K562 (cell line): Measurements from ENCODE around the gene TFEB. TPM values are rescaled to one million over a fixed set of nuclear protein-coding genes. Genes with fewer than 3 reads are reported as not detected.

Source experiments
- ATF7 ChIP-seq: fragments of 450-650 bp; IDR thresholded peaks from 2 replicates; pipeline ENCODE4 v1.7.1; 2014; ENCODE audit warnings: mild to moderate bottlenecking, moderate library complexity
- BCOR ChIP-seq: fragments of 450-650 bp; IDR thresholded peaks from 2 replicates; pipeline ENCODE4 v1.6.1; 2016
- CBX8 ChIP-seq: fragments of 200-600 bp; sonication (generic); IDR thresholded peaks from 2 replicates; pipeline ENCODE4 v1.6.1; 2012; ENCODE audit warnings: borderline replicate concordance, mixed run types, low read depth, mild to moderate bottlenecking, moderate library complexity, mixed read lengths, low read length, control low read depth, inconsistent platforms; ENCODE audit not compliant: poor library complexity, severe bottlenecking; ENCODE audit errors: extremely low read depth
- CREM ChIP-seq: IDR thresholded peaks from 2 replicates; pipeline ENCODE4 v1.6.1; 2014; ENCODE audit warnings: antibody characterized with exemption, low read depth
- HDAC8 ChIP-seq: fragments of 450-650 bp; IDR thresholded peaks from 2 replicates; pipeline ENCODE4 v1.6.1; 2016; ENCODE audit warnings: mild to moderate bottlenecking, missing genetic modification characterization, moderate library complexity, missing compliant biosample characterization
- MAFG ChIP-seq: fragments of 450-650 bp; conservative IDR thresholded peaks from 2 replicates; pipeline ENCODE4 v1.6.1; 2016; ENCODE audit warnings: missing genetic modification characterization, missing compliant biosample characterization
- NCOA1 ChIP-seq: fragments of 450-650 bp; IDR thresholded peaks from 2 replicates; pipeline ENCODE4 v1.6.1; 2016; ENCODE audit warnings: low read depth
- NFRKB ChIP-seq: fragments of 450-650 bp; IDR thresholded peaks from 2 replicates; pipeline ENCODE4 v1.6.1; 2016; ENCODE audit warnings: low read depth
- PHF20 ChIP-seq: fragments of 450-650 bp; IDR thresholded peaks from 2 replicates; pipeline ENCODE4 v1.6.1; 2018; ENCODE audit not compliant: partially characterized antibody
- PRPF4 ChIP-seq: fragments of 200-400 bp; formaldehyde crosslinking; IDR thresholded peaks from one replicate; pipeline ENCODE4 v1.6.1; 2017; ENCODE audit warnings: low read length, low read depth, mild to moderate bottlenecking; ENCODE audit not compliant: insufficient read depth, poor library complexity, severe bottlenecking
- SNRNP70 ChIP-seq: fragments of 200-400 bp; formaldehyde crosslinking; optimal IDR thresholded peaks from 2 replicates; pipeline ENCODE3; 2017; ENCODE audit warnings: low read depth, low read length
- TAF1 ChIP-seq: IDR thresholded peaks from 2 replicates; pipeline ENCODE4 v1.6.1; 2011; ENCODE audit warnings: mild to moderate bottlenecking, low read length, moderate library complexity; ENCODE audit not compliant: insufficient read depth, control insufficient read depth, severe bottlenecking; ENCODE audit errors: extremely low read depth
- ZKSCAN8 ChIP-seq: fragments of 200-800 bp; sonication (Bioruptor generic); IDR thresholded peaks from 2 replicates; pipeline ENCODE4 v1.6.1; 2016; ENCODE audit warnings: missing genetic modification characterization, missing compliant biosample characterization
- ZNF174 ChIP-seq: fragments of 250-450 bp; sonication (Bioruptor Pico); IDR thresholded peaks from 2 replicates; pipeline ENCODE4 v1.4.0; 2020; ENCODE audit warnings: mild to moderate bottlenecking
- ZNF274 ChIP-seq: IDR thresholded peaks from 2 replicates; pipeline ENCODE4 v1.6.1; 2011; ENCODE audit warnings: low read depth, mild to moderate bottlenecking, low read length, moderate library complexity, borderline replicate concordance
- polyA plus RNA-seq, 8 experiments: library from polyadenylated mRNA; depleted of rRNA in 4 of 8; stranded (reverse) in 5 of 8; unstranded in 3 of 8; fragments of >200 nt; fragmentation: Nextera tagmentation in 2 of 8; fragmentation: Illumina TruSeq in 1 of 8; extraction: Ambion mirVana in 2 of 8; extraction: Trizol in 1 of 8; gene quantifications; 2 replicates each; pipeline versions ENCODE4 v1.2.1 to v1.2.3, GENCODE V29; 2011 to 2014; ENCODE audit warnings: inconsistent platforms in 1 of 8, missing spikeins in 1 of 8
- total RNA-seq, 7 experiments: library from RNA; depleted of rRNA in 6 of 7; stranded (reverse); fragments of >200 nt in 6 of 7; fragmentation: Illumina TruSeq in 2 of 7; extraction: Trizol in 2 of 7; gene quantifications; 2 replicates each; pipeline versions ENCODE4 v1.2.1 to v1.2.3, GENCODE V29; 2011 to 2021; ENCODE audit warnings: low replicate concordance in 1 of 7
- TF ChIP-seq, protein P1 (sequence below), 3 experiments: IDR thresholded peaks in 2 of 3; conservative IDR thresholded peaks in 1 of 3; 2 replicates each; pipeline ENCODE4 v1.5.1; 2011 to 2012; ENCODE audit warnings: low read length in 3 of 3, mild to moderate bottlenecking in 3 of 3, control low read depth in 2 of 3, improper control_type of control experiment in 1 of 3, inconsistent platforms in 1 of 3, low read depth in 1 of 3, mixed read lengths in 1 of 3, moderate library complexity in 1 of 3; ENCODE audit not compliant: insufficient read depth in 2 of 3
- TF ChIP-seq, protein P2 (sequence below): fragments of 450-650 bp; IDR thresholded peaks from one replicate; pipeline ENCODE4 v1.6.1; 2018; ENCODE audit warnings: mild to moderate bottlenecking, moderate library complexity; ENCODE audit not compliant: partially characterized antibody
- TF ChIP-seq, protein P3 (sequence below), 2 experiments: fragments of 150-350 bp in 1 of 2; IDR thresholded peaks; 2 replicates each; pipeline ENCODE4 v1.6.1; 2012 to 2016; ENCODE audit warnings: low read depth in 2 of 2, low read length in 2 of 2, mild to moderate bottlenecking in 1 of 2, moderate library complexity in 1 of 2

Gene TFEB
- total and polyA plus RNA-seq, 9 of the 15 experiments (the other 6 are each of a cell fraction or from before 2014, with no cell fraction given) = 0.04 to 4.7 (median 2.0) TPM

DNA sequence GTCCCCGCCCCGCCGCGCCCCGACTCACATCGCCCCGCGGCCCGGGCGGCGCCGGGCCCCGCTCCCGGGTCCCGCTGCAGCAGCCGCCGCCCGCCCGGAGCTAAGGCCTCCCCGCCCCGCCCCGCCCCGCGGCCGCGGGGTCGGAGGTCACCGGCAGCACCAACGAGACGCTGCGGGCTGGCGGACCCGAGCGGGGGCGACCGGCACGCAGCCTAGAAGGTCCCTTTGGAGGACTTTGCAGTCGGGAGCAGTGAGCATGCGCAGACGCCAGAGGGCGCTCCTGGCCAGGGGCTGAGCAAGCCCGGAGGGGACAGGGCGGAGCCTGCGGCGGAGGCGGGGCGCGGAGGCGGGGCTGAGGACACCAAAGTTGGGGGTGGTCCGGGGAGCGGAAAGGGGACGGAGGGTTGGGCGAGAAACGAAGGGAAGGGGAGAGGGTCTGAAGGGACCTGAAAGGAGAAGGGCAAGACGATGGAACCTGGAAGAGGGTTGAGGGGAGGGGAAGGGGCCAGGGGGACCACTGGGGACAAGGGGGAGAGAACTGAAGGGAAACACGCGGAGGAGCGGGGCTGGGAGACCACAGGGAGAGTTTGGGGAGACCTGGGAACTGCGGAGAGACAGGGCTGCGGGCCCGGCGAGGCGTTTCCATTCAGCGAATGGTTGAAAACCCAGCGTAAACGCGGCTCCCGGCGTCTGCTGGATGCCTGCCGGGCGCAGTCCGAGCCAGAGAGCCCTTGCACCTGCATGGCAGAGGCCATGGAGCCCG, 44.6 kb upstream of the TFEB start, which contains the start of gene FRS3 (continued):
- TF ChIP-seq, protein P1, sequence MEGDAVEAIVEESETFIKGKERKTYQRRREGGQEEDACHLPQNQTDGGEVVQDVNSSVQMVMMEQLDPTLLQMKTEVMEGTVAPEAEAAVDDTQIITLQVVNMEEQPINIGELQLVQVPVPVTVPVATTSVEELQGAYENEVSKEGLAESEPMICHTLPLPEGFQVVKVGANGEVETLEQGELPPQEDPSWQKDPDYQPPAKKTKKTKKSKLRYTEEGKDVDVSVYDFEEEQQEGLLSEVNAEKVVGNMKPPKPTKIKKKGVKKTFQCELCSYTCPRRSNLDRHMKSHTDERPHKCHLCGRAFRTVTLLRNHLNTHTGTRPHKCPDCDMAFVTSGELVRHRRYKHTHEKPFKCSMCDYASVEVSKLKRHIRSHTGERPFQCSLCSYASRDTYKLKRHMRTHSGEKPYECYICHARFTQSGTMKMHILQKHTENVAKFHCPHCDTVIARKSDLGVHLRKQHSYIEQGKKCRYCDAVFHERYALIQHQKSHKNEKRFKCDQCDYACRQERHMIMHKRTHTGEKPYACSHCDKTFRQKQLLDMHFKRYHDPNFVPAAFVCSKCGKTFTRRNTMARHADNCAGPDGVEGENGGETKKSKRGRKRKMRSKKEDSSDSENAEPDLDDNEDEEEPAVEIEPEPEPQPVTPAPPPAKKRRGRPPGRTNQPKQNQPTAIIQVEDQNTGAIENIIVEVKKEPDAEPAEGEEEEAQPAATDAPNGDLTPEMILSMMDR (IDR thresholded peaks at IDR 0.05 in 2 of 3, conservative IDR thresholded peaks at IDR 0.05 in 1 of 3; ENCODE audit: insufficient read depth in 2 of 3, low read depth in 1 of 3, low read length in 3 of 3) = peak; percentile 94 to 99 (median 98)
- TF ChIP-seq PRPF4 (no peak), MAFG (tag) (no peak), NFRKB (no peak), ZKSCAN8 (no peak), NCOA1 (no peak), ZNF174 (CRISPR knock-in tag) (no peak), SNRNP70 (no peak), PHF20 (peak; percentile 36), ZNF274 (no peak), ATF7 (peak; percentile 63; the same call in 1 of the 2 replicates), TAF1 (peak; percentile 68), BCOR (no peak), HDAC8 (tag) (no peak), CREM (peak; percentile 86), CBX8 (no peak)
- TF ChIP-seq, protein P2, sequence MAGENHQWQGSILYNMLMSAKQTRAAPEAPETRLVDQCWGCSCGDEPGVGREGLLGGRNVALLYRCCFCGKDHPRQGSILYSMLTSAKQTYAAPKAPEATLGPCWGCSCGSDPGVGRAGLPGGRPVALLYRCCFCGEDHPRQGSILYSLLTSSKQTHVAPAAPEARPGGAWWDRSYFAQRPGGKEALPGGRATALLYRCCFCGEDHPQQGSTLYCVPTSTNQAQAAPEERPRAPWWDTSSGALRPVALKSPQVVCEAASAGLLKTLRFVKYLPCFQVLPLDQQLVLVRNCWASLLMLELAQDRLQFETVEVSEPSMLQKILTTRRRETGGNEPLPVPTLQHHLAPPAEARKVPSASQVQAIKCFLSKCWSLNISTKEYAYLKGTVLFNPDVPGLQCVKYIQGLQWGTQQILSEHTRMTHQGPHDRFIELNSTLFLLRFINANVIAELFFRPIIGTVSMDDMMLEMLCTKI = no peak
- TF ChIP-seq, protein P3, sequence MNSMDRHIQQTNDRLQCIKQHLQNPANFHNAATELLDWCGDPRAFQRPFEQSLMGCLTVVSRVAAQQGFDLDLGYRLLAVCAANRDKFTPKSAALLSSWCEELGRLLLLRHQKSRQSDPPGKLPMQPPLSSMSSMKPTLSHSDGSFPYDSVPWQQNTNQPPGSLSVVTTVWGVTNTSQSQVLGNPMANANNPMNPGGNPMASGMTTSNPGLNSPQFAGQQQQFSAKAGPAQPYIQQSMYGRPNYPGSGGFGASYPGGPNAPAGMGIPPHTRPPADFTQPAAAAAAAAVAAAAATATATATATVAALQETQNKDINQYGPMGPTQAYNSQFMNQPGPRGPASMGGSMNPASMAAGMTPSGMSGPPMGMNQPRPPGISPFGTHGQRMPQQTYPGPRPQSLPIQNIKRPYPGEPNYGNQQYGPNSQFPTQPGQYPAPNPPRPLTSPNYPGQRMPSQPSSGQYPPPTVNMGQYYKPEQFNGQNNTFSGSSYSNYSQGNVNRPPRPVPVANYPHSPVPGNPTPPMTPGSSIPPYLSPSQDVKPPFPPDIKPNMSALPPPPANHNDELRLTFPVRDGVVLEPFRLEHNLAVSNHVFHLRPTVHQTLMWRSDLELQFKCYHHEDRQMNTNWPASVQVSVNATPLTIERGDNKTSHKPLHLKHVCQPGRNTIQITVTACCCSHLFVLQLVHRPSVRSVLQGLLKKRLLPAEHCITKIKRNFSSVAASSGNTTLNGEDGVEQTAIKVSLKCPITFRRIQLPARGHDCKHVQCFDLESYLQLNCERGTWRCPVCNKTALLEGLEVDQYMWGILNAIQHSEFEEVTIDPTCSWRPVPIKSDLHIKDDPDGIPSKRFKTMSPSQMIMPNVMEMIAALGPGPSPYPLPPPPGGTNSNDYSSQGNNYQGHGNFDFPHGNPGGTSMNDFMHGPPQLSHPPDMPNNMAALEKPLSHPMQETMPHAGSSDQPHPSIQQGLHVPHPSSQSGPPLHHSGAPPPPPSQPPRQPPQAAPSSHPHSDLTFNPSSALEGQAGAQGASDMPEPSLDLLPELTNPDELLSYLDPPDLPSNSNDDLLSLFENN (IDR thresholded peaks at IDR 0.05; ENCODE audit: low read depth in 2 of 2, low read length in 2 of 2) = 0 out of 4 replicates have a peak, but pooled peaks of 1 of the 2 experiments have one; percentile 60
